ENCODE results near the gene ITPR1. TPM values are rescaled to one million over a fixed set of nuclear protein-coding genes. Genes with fewer than 3 reads are reported as not detected.

ITPR1 gene
- total RNA-seq, 4 donors from 2014 or later: 15.3 to 50.2 (median 28.7) TPM

- H3K4me3 ChIP-seq: no peak overlapping the region
- H3K36me3 ChIP-seq: peaks cover 0 to 3% (median 0%) of the 10 kb centered on the region in 4 donors
- H3K27me3 ChIP-seq: no peaks in the 10 kb centered on the region
- H3K4me1 ChIP-seq: peaks cover 4 to 10% (median 8%) of the 10 kb centered on the region in 4 donors
- 13 to 38% methylated on average over 1 of the region's 1 CpG for WGBS, 2 donors (ENCODE audit: low coverage in 1 of 2)
- no peak overlapping the region for H3K27ac ChIP-seq
- intact Hi-C loops (cut with DNase I; ENCODE audit: low total_unique reads) (no loop called here), in situ Hi-C loops (cut with MboI; ENCODE audit: low pct_ligation_motif_present in 1 of 4, low pct_unique_long_range_greater_than_20kb in 1 of 4, low sequenced_read_pairs in 3 of 4) (loop anchor here in 1 of 4 donors (25.0 kb wide), 1 partner anchor 353 kb away; no protein-coding TSS in a partner anchor)
- no peak for TF ChIP-seq EP300 (IDR thresholded peaks at IDR 0.05; ENCODE audit: low read depth)
- TF ChIP-seq POLR2A (IDR thresholded peaks at IDR 0.05): no peak
- no peak for TF ChIP-seq CTCF (IDR thresholded peaks at IDR 0.05)
- no peak for TF ChIP-seq POLR2AphosphoS5 (IDR thresholded peaks at IDR 0.05)
- no peak for DNase-seq
- no peaks in the 10 kb centered on the region for H3K9me3 ChIP-seq
Observed at GRCh38 chr3:4709341-4709740, 216.2 kb downstream of the ITPR1 start.

GRCh38 chr3:4710191-4710590, 217.0 kb downstream of the ITPR1 start:
- intact Hi-C loops (cut with DNase I; ENCODE audit: low total_unique reads) (no loop called here), in situ Hi-C loops (cut with MboI; ENCODE audit: low pct_ligation_motif_present in 1 of 4, low pct_unique_long_range_greater_than_20kb in 1 of 4, low sequenced_read_pairs in 3 of 4) (loop anchor here in 3 of 4 donors (10.0 to 25.0 kb wide), 2 partner anchors 345 to 352 kb away; no protein-coding TSS in a partner anchor)
- Histone ChIP-seq H3K27me3 (no peaks in the 10 kb centered on the region), H3K4me3 (no peak overlapping the region), H3K4me1 (peaks cover 4 to 10% (median 8%) of the 10 kb centered on the region in 4 donors), H3K9me3 (no peaks in the 10 kb centered on the region), H3K36me3 (peaks cover 0 to 3% (median 0%) of the 10 kb centered on the region in 4 donors), H3K27ac (no peak overlapping the region)
- DNase-seq: no peak
- TF ChIP-seq CTCF (IDR thresholded peaks at IDR 0.05): no peak
- TF ChIP-seq POLR2A (IDR thresholded peaks at IDR 0.05): no peak
- TF ChIP-seq POLR2AphosphoS5 (IDR thresholded peaks at IDR 0.05): no peak
- no peak for TF ChIP-seq EP300 (IDR thresholded peaks at IDR 0.05; ENCODE audit: low read depth)
- WGBS, 2 donors (ENCODE audit: low coverage in 1 of 2): 84% methylated on average over 7 to 16 of the region's 16 CpGs

- Histone ChIP-seq H3K4me3 (no peak overlapping the region), H3K9me3 (no peaks in the 10 kb centered on the region), H3K27ac (peak overlapping the region in 1 of 4 donors; percentile 18), H3K4me1 (peaks cover 4 to 10% (median 8%) of the 10 kb centered on the region in 4 donors), H3K36me3 (peaks cover 0 to 3% (median 0%) of the 10 kb centered on the region in 4 donors), H3K27me3 (no peaks in the 10 kb centered on the region)
- intact Hi-C loops (cut with DNase I; ENCODE audit: low total_unique reads) (no loop called here), in situ Hi-C loops (cut with MboI; ENCODE audit: low pct_ligation_motif_present in 1 of 4, low pct_unique_long_range_greater_than_20kb in 1 of 4, low sequenced_read_pairs in 3 of 4) (loop anchor here in 3 of 4 donors (10.0 to 25.0 kb wide), 2 partner anchors 343 to 351 kb away; no protein-coding TSS in a partner anchor)
- TF ChIP-seq POLR2AphosphoS5 (IDR thresholded peaks at IDR 0.05) (no peak), POLR2A (IDR thresholded peaks at IDR 0.05) (no peak), CTCF (IDR thresholded peaks at IDR 0.05) (no peak), EP300 (IDR thresholded peaks at IDR 0.05; ENCODE audit: low read depth) (no peak)
- no peak for DNase-seq
- 0% methylated on average over 1 of the region's 1 CpG for WGBS, 2 donors (ENCODE audit: low coverage in 1 of 2)
Observed at GRCh38 chr3:4711680-4711992, 218.5 kb downstream of the ITPR1 start.

GRCh38 chr3:4712109-4712508, 219.0 kb downstream of the ITPR1 start:
- H3K36me3 ChIP-seq: peaks cover 0 to 3% (median 0%) of the 10 kb centered on the region in 4 donors

More at GRCh38 chr3:4712109-4712508, 219.0 kb downstream of the ITPR1 start:
- intact Hi-C loops (cut with DNase I; ENCODE audit: low total_unique reads): loop anchor here (2.0 kb wide), 1 partner anchor 315 kb away; no protein-coding TSS in a partner anchor
- H3K27me3 ChIP-seq: no peaks in the 10 kb centered on the region
- TF ChIP-seq POLR2AphosphoS5 (IDR thresholded peaks at IDR 0.05) (peak in 1 of 3 donors; percentile 34), CTCF (IDR thresholded peaks at IDR 0.05) (no peak), POLR2A (IDR thresholded peaks at IDR 0.05) (no peak)
- 46 to 62% methylated on average over 7 of the region's 7 CpGs for WGBS, 2 donors (ENCODE audit: low coverage in 1 of 2)
- H3K4me1 ChIP-seq: peaks cover 4 to 10% (median 8%) of the 10 kb centered on the region in 4 donors
- peak overlapping the region in 1 of 4 donors; percentile 18 for H3K27ac ChIP-seq
- no peaks in the 10 kb centered on the region for H3K9me3 ChIP-seq
- in situ Hi-C loops (cut with MboI; ENCODE audit: low pct_ligation_motif_present in 1 of 4, low pct_unique_long_range_greater_than_20kb in 1 of 4, low sequenced_read_pairs in 3 of 4): loop anchor here in 3 of 4 donors (10.0 to 25.0 kb wide), 2 partner anchors 343 to 350 kb away; no protein-coding TSS in a partner anchor
- no peak overlapping the region for H3K4me3 ChIP-seq
- DNase-seq: peak; percentile 71
